ENCODE data around the gene BUB1B.
"Not testable (repeated sequence)": the region's sequence is repeated elsewhere in the genome, so short reads cannot be mapped to it uniquely, and the experiment has no call there.

The BUB1B gene

GRCh38 chr15:40136470-40137302 lies 24.2 kb upstream of the BUB1B start:
- DNase-seq, result no peak

DNA sequence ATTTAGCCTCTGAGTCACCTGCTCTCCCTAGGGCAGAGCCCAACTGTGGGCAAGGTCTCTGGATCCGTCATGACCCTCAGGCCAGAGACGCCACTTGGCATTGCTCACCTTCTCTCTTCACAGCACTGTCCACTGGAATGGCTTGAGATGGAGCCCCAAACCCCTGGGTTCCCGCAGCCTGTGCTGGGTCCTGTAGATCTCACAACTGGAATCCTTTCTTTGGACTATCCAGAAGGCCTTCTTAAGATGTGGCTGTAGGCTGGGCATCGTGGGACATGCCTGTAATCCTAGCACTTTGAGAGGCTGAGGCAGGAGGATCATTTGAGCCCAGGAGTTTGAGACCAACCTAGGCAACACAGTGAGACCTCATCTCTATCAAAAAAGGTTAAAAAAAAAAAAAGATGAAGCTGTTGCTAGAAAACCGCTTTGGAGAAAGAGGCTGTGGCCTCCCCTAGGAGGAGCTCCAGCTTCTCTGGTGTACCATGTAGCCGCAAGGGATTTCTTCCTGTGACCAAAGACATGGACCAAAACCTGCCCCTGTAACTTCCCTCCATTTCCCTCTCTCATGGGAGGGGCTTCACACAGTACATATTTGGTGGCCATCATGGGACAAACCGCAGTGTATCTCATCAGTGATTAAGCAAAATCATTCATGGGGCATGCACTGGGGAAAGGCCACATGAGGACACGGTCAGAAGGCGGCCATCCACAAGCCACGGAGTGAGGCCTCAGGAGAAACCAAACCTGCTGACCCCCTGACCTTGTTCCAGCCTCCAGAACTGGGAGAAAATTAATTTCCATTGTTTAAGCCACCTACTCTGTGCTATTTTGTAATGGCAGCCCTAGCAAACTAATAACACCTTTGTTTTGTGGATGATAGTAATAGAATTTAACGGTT lies 23.3 kb upstream of the BUB1B start:
- no peak for DNase-seq

- not testable (repeated sequence) for DNase-seq
These were observed 22.7 kb upstream of the BUB1B start for GRCh38 chr15:40138201-40138570.

DNA sequence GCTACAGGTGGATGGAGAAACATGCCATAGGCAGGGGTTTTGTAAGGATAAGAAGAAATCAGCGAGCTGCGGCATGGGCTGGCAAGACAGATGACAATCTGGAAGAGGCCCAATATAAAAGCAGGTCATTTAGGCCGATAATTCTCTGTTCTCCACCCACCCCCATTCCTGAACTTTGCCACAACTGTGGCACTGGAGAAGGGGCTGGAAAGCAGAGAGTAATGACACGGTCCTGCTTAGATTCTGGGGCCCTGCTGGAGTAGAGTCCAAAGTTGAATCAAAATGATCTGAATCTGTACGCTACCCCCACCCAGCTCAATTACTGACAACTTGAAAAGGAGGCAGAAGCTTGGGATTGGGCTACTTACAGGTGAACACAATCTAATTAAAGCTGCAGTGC lies 18.4 kb upstream of the BUB1B start:
- DNase-seq, result no peak

GRCh38 chr15:40146037-40146436 lies 14.8 kb upstream of the BUB1B start:
- no peak for DNase-seq

DNA sequence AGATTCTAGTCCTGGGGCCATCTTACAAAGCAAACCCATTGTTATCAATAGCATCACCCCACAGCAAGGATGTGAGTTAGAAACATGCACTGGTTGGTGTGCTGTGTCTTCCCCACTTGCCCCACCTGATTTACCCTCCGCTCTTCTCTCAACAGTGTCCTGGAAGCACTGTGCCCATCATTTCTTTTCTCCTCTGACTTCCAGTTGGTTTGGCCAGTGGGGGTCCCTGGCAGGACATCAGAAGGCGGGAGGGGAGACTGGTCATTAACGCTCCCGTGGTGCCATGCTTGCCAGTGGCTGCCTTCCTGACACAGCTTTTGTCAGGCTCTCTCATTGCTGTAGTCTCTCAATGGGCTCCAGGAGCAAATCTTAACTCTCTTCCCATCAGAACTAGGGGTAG lies 11.5 kb upstream of the BUB1B start:
- no peak for DNase-seq

GRCh38 chr15:40150163-40150925 lies 10.5 kb upstream of the BUB1B start:
- peak; percentile 78 for DNase-seq

DNA sequence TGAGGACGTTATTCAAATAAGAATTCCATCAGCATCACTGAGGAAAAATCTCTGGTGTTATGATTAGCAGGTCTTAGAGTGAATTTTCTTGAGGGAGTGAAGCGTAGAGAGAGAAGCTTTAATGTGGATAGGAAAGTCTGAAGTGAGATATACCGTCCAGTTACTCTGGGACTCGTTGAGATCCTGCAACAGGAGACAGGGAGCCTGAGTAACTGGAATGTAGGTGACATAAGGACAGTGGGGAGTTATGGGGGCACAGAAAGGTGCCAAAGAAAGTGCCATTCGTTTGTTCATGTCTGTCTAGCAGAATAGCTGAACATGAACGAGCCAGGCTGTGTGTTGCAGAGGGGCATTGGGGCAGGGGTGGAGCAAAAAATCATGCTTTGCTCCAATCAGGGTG lies 9.4 kb upstream of the BUB1B start:
- DNase-seq, result no peak

GRCh38 chr15:40151991-40152390 lies 8.9 kb upstream of the BUB1B start:
- no peak for DNase-seq

DNA sequence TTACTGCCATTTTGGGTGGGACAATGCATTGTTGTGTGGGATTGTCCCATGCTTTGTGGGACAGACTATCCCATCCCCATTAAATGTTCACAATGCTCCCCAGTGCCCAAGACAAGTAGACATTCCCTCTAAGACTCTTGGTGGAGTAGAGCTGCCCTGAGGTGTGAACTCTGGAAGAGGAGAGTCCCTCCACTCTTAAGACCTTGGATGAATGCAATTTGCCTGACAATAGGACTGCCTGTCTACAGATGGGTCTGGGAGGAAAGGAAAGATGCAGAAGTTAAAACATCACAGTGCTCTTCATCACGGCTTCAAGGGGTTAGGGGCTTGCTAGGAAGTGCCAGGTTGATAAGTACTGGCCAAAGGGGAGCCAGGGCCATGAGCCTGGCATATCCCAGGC lies 6.0 kb upstream of the BUB1B start:
- DNase-seq, result not testable (repeated sequence)

DNA sequence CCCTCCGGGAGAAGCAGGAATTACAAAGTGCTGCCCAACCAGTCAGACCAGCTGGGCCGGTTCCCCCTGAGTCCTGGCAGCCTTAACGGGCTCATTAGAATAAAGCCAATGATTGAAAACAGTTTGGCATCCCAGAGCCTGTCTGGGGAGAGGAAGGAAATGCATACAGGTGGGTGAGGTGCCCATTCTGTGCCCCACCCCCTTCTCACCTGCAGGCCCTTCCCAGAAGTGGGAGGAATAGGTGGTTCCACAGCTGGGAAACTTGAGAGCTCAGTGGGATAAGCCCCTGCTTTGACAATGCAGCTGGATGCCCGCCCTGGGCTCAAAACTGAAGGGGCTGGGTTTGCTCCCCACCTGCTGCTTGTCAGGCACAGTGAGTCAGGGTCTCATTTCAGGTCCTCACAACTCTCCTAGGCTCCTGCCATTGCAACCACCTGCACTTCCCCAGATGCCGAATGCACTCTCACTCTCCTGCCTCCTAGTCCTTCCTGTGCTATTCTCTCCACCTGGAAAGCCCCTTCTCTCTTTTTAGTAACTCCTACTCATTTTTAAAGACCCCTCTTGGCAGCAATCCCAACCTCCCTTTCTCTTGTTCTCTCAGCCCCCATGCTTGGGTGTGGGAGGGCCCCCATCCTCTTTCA lies 5.5 kb upstream of the BUB1B start:
- DNase-seq, result no peak

- DNase-seq, result no peak
These were observed 3.0 kb upstream of the BUB1B start for GRCh38 chr15:40157778-40158447.

GRCh38 chr15:40160021-40160420 lies 848 bp upstream of the BUB1B start:
- no peak for DNase-seq

GRCh38 chr15:40161693-40162391 lies 973 bp downstream of the BUB1B start:
- peak; percentile 13 for DNase-seq

DNA sequence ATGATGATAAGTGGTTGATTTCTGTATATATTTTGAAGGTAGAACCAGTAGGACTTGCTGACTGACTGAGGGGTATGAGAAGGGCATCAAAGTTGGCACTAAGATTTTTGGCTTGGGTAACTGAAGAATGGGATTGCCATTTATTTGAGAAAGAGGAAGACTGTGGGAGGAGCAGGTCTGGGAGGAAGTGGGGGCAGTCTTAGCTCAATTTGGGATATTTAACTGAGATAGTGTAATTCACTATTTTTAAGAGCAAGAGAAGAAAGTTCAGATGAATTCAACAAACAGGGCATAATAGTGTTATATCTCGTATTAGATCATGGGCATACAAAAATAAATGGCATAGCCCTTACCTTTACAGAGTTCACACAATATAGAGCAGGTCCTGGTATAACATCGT lies 1.7 kb downstream of the BUB1B start:
- DNase-seq, result no peak

- no peak for DNase-seq
These were observed 3.0 kb downstream of the BUB1B start for GRCh38 chr15:40163657-40164416.

DNA sequence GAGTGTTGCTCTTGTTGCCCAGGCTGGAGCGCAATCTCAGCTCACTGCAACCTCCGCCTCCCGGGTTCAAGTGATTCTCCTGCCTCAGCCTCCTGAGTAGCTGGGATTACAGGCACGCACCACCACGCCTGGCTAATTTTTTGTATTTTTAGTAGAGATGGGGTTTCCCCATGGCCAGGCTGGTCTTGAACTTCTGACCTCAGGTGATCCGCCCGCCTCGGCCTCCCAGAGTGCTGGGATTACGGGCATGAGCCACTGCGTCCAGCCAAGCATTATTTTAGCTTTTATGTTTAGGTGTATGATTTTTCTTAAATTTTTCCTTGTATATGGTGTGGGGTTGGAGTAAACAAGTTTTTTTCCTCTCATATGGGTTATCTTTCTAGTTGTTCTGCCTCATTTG lies 6.5 kb downstream of the BUB1B start:
- not testable (repeated sequence) for DNase-seq

DNA sequence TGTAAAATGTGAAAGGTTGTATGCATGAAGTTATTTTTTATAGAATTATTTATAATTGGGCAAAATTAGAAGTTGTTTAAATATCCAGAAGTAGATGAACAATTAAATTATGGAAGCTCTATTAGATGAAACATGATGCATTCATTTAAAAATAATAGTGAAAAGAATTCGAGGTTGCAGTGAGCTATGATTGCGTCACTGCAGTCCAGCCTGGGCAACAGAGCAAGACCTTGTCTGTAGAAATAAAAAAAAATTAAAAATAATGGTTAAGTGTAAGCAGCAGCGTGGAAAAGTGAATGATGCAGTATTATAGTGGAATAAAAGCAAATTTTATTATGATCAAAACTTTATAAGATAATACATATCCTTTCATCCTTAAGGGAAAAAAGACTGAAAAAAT lies 14.3 kb downstream of the BUB1B start:
- DNase-seq, result no peak

- no peak for DNase-seq
These were observed 21.6 kb downstream of the BUB1B start for GRCh38 chr15:40182358-40183029.
